Neutrophil (primary cell): Measurements from ENCODE around the gene UBC.

ENCODE experiments used
- H3K27ac ChIP-seq: fragments of 200-600 bp; sonication (generic); 2 replicates; pipeline ENCODE4 v1.5.1; 2016; ENCODE audit warnings: mild to moderate bottlenecking, moderate library complexity
- H3K27me3 ChIP-seq: fragments of 200-600 bp; sonication (generic); 2 replicates; pipeline ENCODE4 v1.6.0; 2016; ENCODE audit warnings: mild to moderate bottlenecking
- H3K36me3 ChIP-seq: fragments of 200-600 bp; sonication (generic); 2 replicates; pipeline ENCODE4 v1.5.1; 2017
- H3K4me1 ChIP-seq, 2 experiments: fragments of 200-600 bp in 1 of 2; sonication (generic) in 1 of 2; 1 replicate in 1 of 2; 2 replicates in 1 of 2; pipeline versions ENCODE4 v1.5.1 to v1.6.1; 2013 to 2016; ENCODE audit warnings: low read depth in 1 of 2, low read length in 1 of 2, mild to moderate bottlenecking in 1 of 2, moderate library complexity in 1 of 2; ENCODE audit not compliant: control insufficient read depth in 1 of 2, insufficient read depth in 1 of 2
- H3K4me3 ChIP-seq, 2 experiments: fragments of 200-600 bp in 1 of 2; sonication (generic) in 1 of 2; 1 replicate in 1 of 2; 2 replicates in 1 of 2; pipeline ENCODE4 v1.5.1; 2013 to 2016; ENCODE audit warnings: low read depth in 1 of 2, low read length in 1 of 2, mild to moderate bottlenecking in 1 of 2, moderate library complexity in 1 of 2
- H3K9me3 ChIP-seq: fragments of 200-600 bp; sonication (generic); 2 replicates; pipeline ENCODE4 v1.5.1; 2016
- TF ChIP-seq, protein P1 (sequence below): fragments of 200-600 bp; sonication (generic); IDR thresholded peaks from 2 replicates; pipeline ENCODE4 v1.5.1; 2016; ENCODE audit warnings: antibody characterized with exemption

Gene UBC

GRCh38 chr12:124914392-124915238, at the start of gene UBC:
TSS of gene UBC (minus strand) at chr12:124914650. CDS start at chr12:124913771, 879 bp downstream.
- peak within 1 kb of the TSS; percentile 97 for H3K27ac ChIP-seq
- peaks cover 29% of the 10 kb centered on the region for H3K36me3 ChIP-seq
- TF ChIP-seq, protein P1, sequence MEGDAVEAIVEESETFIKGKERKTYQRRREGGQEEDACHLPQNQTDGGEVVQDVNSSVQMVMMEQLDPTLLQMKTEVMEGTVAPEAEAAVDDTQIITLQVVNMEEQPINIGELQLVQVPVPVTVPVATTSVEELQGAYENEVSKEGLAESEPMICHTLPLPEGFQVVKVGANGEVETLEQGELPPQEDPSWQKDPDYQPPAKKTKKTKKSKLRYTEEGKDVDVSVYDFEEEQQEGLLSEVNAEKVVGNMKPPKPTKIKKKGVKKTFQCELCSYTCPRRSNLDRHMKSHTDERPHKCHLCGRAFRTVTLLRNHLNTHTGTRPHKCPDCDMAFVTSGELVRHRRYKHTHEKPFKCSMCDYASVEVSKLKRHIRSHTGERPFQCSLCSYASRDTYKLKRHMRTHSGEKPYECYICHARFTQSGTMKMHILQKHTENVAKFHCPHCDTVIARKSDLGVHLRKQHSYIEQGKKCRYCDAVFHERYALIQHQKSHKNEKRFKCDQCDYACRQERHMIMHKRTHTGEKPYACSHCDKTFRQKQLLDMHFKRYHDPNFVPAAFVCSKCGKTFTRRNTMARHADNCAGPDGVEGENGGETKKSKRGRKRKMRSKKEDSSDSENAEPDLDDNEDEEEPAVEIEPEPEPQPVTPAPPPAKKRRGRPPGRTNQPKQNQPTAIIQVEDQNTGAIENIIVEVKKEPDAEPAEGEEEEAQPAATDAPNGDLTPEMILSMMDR: no peak
- peak within 1 kb of the TSS; percentile 92 to 100 for H3K4me3 ChIP-seq
- H3K4me1 ChIP-seq: peaks cover 73 to 80% of the 10 kb centered on the region in 2 experiments
- no peaks in the 10 kb centered on the region for H3K27me3 ChIP-seq
- H3K9me3 ChIP-seq: no peaks in the 10 kb centered on the region

DNA sequence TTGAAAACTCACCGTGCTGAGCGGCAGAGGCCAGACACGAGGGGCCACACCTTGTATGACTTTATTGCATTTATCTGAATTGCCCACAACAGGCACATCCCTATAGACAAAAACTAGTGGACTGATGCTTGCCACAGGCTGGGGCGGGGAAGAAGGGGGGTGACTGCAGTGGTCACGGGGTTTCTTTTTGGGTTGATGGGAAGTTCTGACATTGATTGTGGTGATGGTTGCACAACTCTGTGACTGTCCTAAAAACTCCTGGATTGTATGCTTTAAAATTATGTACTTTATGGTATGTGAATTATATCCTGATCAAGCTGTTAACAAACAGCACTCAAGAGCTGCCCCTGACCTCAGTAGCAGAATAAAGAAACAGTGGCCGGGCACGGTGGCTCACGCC, 48.8 kb upstream of the UBC start:
- Histone ChIP-seq H3K27ac (no peak overlapping the region), H3K4me1 (no peaks in the 10 kb centered on the region), H3K9me3 (no peaks in the 10 kb centered on the region), H3K27me3 (no peaks in the 10 kb centered on the region), H3K4me3 (no peak overlapping the region), H3K36me3 (peaks cover 75% of the 10 kb centered on the region)
- TF ChIP-seq, protein P1: no peak

GRCh38 chr12:124961055-124961454, 46.6 kb upstream of the UBC start:
- H3K4me3 ChIP-seq: no peak overlapping the region
- H3K4me1 ChIP-seq: no peaks in the 10 kb centered on the region
- TF ChIP-seq, protein P1: no peak
- no peaks in the 10 kb centered on the region for H3K27me3 ChIP-seq
- H3K9me3 ChIP-seq: no peaks in the 10 kb centered on the region
- H3K27ac ChIP-seq: no peak overlapping the region
- H3K36me3 ChIP-seq: peaks cover 75% of the 10 kb centered on the region

DNA sequence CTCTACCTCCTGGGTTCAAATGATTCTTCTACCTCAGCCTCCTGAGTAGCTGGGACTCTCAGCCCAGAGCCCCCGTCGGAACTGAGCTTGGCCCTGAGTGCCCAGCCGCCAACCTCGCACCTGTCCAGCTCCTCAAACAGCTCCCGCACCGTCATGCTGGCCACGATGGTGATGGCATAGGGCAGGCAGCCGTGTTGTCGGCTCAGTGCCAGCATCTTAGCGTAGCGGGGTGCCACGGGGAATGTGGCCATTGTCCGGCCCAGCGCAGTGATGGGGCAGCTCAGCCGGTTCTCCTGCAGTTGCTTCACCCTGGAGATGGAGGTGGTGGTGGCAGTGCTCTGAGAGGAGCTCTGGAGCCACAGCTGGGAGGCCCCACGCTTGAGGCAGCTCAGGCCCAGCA, 42.1 kb upstream of the UBC start:
- no peaks in the 10 kb centered on the region for H3K9me3 ChIP-seq
- H3K36me3 ChIP-seq: peaks cover 72% of the 10 kb centered on the region
- H3K4me3 ChIP-seq: no peak overlapping the region
- no peaks in the 10 kb centered on the region for H3K4me1 ChIP-seq
- TF ChIP-seq, protein P1: no peak
- no peaks in the 10 kb centered on the region for H3K27me3 ChIP-seq
- H3K27ac ChIP-seq: no peak overlapping the region

GRCh38 chr12:124954771-124955170, 40.3 kb upstream of the UBC start:
- H3K4me3 ChIP-seq: no peak overlapping the region
- H3K36me3 ChIP-seq: peaks cover 67% of the 10 kb centered on the region
- no peak overlapping the region for H3K27ac ChIP-seq
- H3K27me3 ChIP-seq: no peaks in the 10 kb centered on the region
- no peaks in the 10 kb centered on the region for H3K9me3 ChIP-seq
- H3K4me1 ChIP-seq: no peaks in the 10 kb centered on the region
- TF ChIP-seq, protein P1: no peak
